GM19455 (cell line): ENCODE data around the gene APPL2.
"Not testable (repeated sequence)": the region's sequence is repeated elsewhere in the genome, so short reads cannot be mapped to it uniquely, and the experiment has no call there.

Source experiments
- ATAC-seq: cut with Tn5 transposase; IDR thresholded peaks from one replicate; pipeline ENCODE4 v1.9.1; 2021; ENCODE audit not compliant: unreplicated experiment

The APPL2 gene

DNA sequence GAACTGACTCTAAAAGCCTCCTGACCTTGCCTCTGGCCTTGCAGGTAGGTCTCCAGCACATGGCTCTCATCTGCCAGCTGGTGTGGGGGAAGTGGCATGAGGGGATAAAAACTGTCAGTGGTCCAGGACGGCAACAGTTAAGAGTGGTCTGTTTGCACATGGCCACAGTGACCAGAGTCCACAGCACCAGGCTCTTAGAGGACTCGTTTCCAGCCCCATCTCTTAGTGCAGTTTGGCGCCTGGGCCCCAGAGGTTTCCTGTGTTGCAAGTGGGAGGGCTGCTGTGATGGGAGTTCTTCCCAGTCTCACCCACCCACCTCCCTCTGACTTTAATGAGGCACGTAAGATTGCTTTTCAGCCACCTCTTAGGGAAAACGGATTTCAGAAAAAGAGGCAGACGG lies 37.0 kb downstream of the APPL2 start:
- ATAC-seq, result no peak

DNA sequence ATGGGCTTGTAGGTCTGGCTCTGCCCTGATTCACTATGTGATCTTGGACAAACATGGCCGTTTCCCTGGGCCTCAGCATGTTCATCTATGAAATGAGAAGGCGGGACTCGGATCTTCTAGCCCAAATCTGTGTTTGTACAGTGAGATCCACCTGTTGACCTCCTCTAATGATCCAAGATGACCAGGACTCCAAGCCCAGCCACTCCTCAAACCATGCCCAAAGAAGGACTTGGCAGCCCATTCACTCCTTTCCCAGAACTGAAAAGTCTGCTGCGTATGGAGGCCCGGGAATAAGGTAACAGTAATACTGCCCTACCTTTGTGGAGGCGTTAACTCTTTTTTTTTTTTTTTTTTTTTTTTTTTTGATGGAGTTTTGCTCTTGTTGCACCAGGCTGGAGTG lies 39.9 kb downstream of the APPL2 start:
- ATAC-seq, result no peak

DNA sequence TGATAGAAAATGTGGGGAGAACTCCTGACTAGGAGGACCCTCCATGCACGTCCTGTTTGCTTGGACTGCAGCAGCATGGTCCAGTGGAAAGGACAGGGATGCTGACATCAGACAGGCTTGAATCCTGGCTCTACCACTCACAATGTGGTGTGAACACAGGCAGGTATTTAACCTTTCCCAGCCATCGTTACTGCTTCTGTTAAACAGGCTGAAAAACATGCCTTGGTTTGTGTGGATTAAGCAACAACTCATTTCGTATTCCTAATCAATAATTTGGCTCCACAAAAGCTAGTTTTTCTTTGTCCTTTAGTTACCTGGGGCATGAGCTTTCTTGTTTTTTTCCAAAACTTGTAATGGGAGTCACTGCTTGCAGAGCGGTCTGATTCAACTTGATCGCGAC lies 41.0 kb downstream of the APPL2 start:
- ATAC-seq, result no peak

DNA sequence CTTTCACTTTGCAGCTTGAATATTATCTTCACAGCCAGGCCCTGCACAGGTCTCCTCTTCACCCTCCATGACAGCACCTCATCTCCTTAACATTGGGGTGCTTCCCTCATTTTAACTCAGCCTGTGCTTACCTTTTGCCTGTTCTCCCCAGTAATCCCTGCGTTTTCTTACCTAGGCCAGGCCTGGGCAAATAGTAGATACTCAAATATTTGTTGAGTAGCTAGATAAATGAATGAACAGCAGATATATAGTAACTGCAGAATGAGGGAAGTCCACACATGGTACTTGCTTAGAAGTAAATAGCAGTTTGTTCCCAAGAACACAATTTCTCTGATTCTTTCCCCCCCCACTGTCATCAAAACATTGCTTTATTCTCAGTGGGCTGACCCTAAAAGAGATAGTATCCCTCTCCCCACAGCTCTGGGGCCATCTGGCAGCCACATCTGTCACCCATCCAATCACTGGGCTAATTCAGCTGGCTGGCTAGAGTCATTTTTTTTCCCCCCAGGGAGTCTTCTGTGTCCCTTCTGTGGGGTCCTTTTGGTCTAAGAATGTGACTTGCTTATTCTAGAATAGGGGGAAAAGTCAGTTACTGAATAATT lies 43.2 kb downstream of the APPL2 start:
- no peak for ATAC-seq

DNA sequence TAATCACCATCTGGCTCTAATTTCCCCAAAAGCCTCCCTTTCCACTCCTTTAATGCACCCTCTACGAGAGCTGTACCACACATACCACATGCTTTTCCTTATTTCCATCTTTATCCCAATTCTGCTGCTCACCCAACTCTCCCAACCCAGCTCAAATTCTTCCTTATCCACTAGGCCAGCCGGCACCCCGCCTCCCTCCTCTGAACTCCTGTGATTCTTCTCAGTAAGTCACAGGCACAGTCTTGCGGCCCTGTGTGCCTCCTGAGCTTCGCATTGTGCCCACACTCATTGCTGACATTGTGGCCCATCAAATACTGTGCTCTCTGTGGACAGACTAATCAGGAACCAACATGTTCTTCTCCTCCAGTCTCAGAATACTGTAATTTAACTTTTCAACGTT lies 45.4 kb downstream of the APPL2 start:
- ATAC-seq, result no peak

DNA sequence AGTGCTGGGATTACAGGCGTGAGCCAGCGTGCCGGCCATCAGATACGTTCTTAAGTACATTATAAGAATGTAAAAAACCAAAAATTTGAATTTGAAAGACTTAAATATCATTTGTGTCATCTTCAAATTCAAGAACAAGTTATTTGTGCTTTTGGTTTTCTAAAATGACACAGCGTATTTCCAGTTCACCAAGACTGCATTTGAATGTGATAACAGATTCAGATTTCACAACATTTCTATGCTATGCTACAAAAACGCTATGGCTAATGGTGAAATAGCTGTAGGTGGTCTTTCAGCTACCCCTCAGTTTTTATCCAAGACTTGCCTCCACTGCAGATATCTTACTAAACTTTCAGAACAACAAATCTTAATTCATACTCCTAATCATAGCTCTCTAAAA lies 46.7 kb downstream of the APPL2 start:
- no peak for ATAC-seq

DNA sequence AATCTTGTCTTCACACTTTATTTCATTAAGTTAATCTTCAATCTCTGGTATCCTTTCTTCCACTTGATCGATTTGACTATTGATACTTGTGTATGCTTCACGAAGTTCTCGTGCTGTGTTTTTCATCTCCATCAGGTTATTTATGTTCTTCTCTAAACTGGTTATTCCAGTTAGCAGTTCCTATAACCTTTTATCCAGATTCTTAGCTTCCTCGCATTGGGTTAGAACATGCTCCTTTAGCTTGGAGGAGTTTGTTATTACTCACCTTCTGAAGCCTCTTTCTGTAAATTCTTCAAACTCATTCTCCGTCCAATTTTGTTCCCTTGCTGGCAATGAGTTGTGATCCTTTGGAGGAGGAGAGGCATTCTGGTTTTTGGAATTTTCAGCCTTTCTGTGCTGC lies 52.0 kb downstream of the APPL2 start:
- ATAC-seq, result not testable (repeated sequence)

DNA sequence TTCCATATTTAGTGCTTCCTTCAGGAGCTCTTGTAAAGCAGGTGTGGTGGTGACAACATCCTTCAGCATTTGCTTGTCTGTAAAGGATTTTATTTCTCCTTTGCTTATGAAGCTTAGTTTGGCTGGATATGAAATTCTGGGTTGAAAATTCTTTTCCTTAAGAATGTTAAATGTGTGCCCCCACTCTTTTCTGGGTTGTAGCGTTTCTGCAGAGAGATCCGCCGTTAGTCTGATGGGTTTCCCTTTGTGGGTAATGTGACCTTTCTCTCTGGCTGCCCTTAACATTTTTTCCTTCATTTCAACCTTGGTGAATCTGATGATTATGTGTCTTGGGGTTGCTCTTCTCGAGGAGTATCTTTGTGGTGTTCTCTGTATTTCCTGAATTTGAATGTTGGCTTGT lies 52.6 kb downstream of the APPL2 start:
- ATAC-seq, result not testable (repeated sequence)

DNA sequence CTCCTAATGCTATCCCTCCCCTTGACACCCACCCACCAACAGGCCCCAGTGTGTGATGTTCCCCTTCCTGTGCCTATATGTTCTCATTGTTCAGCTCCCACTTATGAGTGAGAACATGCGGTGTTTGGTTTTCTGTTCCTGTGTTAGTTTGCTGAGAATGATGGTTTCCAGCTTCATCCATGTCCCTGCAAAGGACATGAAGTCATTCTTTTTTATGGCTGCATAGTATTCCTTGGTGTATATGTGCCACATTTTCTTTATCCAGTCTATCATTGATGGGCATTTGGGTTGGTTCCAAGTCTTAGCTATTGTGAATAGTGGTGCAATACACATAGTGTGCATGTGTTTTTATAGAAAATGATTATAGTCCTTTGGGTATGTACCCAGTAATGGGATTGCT lies 56.9 kb downstream of the APPL2 start:
- not testable (repeated sequence) for ATAC-seq

DNA sequence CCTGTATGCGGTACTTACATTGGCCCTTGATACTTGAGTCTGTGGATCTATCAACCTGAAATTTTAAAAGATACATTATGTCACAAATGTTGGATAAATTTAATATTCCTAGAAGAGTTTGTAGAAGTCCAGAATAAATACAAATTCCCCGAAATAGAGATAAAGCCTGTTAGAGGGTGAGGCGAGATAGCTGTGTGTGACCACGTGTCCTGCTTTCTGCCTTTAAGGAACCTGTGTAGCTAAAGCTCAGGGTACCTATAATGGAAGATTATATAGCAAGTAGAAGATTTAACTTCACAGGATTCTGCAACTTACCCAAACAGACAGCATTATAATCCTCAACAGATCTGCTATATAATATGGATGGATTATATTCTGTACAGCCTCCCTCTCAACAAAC lies 58.8 kb downstream of the APPL2 start:
- ATAC-seq, result no peak

DNA sequence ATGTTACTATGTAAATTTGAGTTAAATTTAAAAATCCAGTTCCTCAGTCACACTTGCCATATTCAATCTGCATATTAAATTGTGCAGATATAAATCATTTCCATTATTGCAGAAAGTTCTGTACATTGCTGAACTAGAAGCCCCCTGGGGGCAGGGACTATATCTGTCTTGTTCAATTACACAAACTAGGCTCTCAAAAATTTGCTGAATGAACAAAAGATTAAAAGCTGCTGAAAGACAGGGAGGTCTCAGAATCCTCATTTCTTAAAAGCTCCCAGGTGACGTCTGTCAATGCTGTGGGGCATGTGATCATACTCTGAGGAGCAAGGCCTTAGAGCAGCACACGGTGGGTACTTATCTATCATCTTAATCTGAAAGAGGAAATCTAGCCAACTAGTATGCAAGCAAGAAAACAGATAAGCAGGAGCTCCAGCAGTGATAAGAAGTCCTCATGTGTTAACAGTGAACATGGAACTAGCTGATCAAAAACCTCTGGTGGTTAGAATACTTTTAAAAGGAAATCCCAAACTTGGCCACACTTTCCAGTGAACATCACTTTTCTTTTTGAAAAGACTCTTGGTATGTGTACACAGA lies 60.5 kb downstream of the APPL2 start:
- ATAC-seq, result no peak

DNA sequence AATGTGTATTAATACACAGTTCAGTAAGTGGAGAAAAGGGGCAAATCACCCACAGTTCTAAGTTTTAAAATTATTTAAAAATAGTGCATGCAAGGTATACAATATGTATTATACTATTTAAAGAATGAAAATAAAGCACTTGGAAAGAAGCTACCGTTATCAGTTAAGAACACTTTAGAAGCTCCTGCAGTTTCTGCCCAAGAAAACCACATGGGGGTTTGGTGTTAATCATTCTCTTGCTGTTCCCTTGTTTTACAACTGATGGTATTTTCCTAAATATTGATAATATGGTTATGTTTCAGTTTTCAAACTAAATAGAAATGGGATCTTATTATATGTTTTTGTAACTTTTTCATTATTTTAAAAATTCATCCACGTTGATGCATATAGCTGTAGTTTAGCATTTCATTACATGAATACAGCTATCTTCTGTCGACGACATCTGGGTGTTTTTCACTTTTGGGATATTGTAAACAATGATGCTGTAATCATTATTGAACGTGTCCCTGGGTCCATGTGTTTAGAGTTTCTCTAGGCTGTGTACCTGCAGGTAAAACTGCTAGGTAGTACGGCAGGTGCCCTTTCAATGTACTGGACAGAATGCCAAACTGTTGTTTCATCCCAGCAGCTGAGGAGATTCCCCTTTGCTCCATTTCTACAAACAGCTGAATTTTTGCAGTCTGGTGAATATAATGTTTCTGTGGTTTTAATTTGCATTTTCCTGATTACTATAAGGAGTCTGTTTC lies 64.1 kb downstream of the APPL2 start:
- no peak for ATAC-seq

DNA sequence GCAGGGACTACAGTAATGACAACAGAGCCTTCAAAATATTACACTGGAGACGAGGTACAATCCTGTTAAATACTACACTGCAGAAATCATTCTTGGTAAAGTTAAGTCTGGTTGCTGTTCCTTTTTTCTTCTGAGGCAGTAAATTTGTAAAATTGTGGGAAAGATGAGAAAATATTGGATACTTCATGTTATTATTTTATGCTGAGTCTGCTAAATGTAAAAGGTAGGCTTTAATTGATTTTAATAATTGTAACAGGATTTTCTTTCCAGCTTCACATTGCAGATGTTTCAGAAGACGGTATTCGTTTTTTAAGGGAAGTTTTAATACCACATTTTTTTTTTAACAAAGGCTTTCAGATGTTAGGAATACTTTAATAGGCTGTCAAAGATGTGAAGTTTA lies 65.8 kb downstream of the APPL2 start:
- no peak for ATAC-seq

DNA sequence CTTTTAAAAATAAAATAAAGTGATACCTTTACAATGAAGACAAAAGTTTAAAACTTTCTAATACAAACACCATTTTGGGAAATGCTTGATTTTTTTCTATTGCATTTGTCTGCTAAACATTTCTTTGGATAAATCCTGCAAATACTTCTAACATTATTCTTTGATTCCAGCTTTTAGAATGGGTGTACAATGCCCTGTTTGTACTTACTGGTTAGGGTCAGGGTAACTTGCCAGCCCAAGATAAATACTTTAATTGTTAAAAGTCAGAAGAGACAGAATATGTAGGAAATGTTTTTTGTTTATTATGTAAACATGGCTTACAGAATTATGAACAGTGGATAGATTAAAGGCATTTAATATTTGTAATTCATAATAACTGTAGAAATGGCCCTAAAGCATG lies 68.0 kb downstream of the APPL2 start:
- no peak for ATAC-seq

DNA sequence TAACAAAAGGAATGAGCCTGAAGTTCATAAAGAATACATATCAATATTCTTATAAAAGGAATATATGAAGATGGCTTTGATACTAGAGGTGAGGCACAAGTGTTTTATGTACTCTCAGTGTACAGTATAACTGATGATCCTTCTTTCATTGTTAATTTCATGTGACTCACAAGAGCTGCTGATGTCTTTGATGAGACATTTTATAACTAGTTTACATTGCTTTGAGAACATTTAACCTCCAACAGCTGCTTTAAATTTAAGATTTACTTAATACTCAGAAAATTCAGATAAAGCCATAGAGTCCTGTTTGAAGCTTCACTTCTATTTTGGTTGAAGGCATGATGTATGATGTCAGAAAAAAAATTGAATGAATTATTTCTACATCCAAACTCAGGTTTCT lies 68.6 kb downstream of the APPL2 start:
- ATAC-seq, result no peak

DNA sequence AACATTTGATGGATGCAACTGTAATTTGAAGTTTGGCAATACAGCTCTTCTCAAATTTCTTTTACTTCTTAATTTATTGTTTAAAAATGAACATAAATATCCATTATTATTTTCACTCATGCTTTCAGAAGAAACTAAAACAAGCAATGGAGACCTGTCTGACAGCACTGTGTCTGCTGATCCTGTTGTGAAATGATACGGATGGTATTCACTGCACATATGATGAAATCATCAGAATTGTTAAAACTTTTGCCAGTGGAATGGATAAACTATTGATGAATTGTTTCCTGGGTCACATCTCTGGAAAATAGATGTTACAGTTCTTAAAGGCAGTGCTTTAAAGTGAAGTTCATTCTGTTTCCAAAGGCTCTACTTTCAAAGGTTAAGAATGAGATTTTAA lies 69.2 kb downstream of the APPL2 start:
- no peak for ATAC-seq

DNA sequence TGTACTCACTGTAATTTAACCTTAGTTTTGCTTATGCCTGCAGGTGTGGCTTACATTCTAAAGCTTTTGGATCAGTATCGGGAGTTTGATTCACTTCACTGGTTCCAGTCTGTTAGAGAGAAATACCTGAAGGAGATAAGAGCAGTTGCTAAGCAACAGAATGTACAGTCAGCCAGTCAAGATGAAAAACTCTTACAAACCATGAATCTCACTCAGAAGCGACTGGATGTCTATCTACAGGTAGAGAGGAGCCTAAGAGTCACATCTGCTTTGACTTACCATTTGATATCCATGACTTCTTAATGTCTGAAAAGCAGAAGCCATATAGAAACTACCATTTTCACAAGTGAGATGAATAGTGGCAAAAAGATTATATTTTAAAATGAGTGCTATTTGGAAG lies 71.9 kb downstream of the APPL2 start:
- ATAC-seq, result no peak

DNA sequence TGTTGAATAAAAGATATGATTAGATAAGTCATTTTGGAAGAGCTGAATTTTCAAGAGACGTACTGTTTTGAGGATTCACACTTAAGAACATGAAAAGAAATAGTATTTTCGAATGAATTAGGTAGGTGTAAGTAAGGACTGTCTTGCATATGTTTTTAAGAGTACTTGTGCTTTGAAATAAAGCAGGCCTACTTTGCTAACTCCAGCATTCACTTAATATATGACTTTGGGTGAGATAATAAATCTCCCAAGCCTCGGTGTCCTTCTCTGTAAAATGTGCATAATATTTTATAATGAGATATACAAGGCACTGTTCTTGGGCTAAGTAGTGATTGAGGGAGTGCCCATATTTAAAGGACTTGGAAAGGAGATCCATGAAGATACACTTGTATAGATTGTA lies 73.8 kb downstream of the APPL2 start:
- no peak for ATAC-seq

DNA sequence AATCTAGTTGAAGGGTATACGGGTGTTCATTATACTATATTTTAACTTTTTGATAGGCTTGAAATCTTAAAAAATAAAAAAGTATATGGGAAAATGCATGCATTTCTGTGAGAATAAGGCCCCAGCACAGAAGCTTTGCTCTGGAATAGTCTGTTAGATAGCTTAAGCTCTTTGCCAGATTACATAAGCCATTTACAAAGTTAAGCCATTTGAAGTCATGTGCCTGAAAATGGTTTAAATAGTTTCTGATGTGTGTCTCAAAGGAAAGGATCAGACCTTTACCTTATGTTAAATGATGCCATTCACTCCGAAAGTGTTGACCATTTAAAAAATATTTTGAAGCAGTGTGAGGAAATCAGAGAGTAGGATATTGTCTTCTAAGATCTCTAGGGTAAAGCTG lies 77.1 kb downstream of the APPL2 start:
- ATAC-seq, result no peak

DNA sequence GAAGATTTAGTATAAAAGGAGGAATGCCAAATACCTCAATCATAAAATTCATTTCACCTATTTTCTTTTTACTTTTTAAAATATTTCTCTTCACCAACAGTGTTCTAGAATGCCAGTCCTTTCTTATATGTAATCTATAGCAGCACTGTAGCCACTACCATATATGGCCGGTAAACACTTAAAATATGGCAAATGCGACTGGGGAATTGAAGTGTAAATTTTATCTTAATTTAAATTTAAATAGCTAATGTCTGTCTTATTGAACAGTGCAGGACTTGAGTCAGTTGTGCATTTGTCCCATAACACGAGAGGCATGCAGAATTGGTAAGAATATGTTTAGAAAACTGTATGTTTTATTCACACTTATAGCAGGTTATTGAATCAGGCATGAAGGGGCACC lies 78.4 kb downstream of the APPL2 start:
- ATAC-seq, result no peak

DNA sequence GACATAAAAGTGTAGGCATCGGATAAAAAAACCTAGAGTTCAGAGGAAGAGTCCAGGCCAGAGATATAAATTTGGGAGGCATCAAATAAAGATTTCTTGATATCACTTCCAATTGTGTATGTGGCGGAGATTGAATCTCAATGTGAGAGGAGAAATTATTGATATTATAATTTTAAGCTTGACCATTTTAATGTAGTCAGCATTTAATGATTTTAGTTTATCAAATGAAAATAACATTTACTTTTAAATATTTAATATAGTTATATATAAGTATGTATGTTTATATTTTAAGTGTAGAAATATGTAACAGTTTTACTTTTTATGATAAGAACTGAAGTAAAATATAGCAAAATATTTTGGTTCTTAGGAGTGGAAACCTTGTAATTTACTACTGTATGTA lies 79.7 kb downstream of the APPL2 start:
- no peak for ATAC-seq

DNA sequence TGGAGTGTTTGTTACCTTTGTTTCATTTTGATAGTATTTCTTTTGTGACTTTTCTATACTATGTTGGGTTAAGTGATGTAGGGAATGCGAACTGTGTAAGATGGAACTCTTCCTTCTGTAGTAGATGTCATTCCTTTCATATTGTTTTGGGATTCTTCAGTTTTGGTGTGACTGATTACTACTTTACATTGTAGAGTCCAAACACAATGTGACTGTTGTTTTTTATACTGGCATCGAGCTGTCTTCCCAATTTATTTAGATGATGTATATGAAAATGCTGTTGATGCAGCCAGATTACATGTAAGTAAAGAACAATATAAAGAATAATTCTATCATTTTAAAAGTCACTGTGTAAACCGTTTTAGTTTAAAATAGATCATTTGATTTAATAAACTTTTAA lies 93.7 kb downstream of the APPL2 start:
- ATAC-seq, result no peak
